Activated gamma-delta T cell treated with anti-CD3 and anti-CD28 coated beads, Interleukin-2, amount 50 U/mL, for 16 hours (primary cell): Measurements from ENCODE around the gene CCIN.
"Not testable (repeated sequence)": the region's sequence is repeated elsewhere in the genome, so short reads cannot be mapped to it uniquely, and the experiment has no call there.

ENCODE experiments used
- DNase-seq: peaks from one replicate; pipeline ENCODE4 v3.0.0-alpha.2; 2020; ENCODE audit warnings: low read depth

CCIN gene

DNA sequence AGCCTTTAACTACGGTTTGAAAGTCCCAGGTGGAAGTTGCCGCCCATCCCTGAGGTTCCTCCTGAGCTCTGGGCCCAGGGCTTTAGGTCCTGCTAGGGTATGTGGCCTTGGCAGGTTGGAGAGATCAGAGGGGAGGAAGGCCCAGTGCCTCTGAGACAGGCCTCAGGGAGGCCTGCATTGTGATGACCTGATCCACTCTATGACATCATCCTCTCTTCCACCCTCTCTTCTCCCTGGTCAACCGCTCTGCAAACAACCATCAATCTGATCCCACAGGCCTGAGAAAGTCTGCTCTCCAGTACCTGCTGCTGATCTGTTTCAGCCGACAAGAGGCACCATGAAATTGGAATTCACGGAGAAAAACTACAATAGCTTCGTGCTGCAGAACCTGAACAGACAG lies at the start of gene CCIN:
Gene CCIN, plus strand, starts transcription at position 223 of the 400 bp plus-strand sequence. Its CDS starts 115 bp downstream, at position 338.
- no peak for DNase-seq

DNA sequence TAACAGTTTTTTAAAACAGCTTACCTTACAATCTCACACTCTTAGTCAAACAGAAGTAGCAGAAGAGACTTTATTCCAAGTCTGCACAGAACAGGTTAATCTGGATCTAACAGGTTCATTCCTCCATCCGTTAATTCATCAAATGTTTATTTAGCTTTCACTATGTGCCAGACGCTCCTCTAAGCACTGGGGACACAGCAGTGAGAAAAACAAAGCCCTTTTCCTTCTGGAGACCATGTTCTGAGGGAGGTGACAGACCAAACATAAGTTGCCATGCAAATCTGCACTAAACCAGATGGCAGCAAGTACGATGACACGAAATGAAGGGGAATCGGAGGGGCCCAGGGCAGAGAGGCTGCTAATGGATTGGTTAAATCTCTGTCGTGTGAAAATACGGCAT lies 49.7 kb upstream of the CCIN start:
- DNase-seq = no peak

GRCh38 chr9:36120705-36121104 lies 48.5 kb upstream of the CCIN start:
- DNase-seq = no peak

DNA sequence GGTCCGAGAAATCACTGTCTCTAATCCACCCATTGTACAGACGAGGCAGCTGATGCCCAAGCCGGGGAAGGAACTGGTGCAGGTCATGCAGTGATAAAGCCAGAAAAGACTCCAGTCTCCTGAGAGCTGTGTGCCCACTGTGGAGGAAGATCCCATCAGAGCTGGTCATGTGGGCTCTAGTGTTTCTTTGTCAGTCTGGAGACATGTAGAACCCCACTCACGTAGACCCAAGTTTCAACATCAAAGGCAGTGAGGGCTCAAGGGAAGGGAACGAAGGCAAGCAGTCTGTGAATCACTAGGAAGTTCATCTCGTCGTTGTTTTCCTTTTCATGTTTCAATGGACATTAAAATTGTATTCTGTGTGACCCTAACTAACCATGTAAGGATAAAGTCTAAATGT lies 47.2 kb upstream of the CCIN start:
- no peak for DNase-seq

DNA sequence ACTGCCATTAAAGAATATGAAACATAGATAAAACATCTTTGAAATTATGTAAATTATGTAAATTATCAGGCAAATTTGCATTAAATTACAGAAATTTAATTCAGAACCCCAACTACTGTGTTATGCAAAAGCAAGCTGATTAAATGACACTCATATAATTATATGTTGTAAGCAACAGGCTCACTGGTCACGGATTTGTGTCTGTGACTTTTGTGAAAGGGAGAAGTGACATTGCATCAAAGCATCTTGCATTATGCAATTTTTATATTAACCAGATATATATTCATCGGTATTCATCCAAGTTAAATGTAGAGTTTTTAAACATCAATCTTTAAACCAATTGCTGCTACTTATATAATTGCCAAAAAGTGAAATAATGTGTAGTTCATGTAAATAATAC lies 45.7 kb upstream of the CCIN start:
- no peak for DNase-seq

DNA sequence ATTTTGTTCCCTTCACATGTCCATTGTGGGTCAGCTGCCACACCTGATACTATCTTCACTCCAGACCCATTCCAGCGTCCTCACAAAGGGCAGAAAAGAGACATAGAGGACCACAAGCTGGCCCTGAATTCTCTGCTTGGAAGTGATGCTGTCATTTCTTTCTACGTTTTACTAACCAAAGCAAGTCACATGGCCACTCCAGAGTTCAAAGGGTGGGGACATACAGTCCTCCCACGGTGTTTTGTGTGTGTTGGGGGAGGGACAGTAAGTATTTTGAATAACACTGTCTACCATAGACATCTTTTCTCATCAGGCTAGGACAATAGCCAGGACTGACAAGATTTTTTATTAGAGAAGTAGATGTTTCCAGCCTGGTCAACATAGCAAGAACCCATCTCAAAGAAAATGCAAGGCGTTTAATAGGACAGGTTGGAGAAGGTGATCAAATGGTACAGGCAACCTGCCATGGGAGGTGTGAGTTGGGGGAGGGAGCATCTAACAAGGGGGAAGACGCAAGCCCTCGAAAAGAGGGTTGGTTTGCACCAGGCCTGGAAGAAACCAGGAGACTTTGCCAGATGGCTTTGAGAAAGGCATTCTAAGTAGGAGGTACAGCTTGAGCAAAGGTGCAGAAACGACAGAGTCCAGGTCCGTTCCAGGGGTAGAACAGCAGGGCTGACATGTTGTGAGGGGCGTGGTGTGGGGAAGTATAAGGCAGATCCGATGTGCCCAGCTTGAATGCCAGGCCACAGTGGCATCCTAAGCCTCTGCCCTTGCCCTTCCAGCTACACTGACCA lies 43.9 kb upstream of the CCIN start:
- no peak for DNase-seq

DNA sequence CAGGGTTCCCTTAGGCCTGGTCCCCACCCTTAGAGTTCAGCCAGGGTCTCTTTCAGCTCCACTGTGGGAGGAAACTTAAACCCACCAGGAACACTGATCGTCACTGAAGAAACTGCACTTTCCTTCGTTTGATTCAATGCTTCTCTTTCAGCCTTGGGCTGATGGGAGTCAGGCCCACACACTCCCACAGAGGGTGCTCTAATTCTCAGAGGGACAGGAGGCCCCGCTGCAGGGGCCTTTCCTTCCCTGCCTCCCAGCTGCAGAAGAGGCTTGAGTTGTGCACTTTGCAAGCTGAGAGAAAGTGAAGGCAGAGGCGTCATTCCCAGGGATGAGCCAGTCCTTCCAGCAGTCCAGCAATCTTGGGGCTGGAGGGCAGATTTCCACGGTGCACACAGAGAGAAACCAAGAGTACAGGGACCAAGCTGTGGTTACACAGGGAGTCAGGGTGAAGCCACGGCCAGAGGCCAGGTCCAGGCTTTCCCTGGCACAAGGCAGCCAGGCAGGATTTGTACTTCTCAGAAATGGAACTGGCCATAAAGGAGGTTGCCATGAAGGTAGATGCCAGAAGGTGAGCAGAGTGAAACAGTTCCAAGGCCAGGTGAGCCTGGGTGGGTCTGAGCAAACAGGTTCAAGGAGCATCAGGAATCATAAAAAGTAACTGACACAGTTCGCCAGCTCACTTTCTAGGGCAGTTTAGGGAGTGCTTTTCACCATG lies 43.0 kb upstream of the CCIN start:
- DNase-seq = no peak

- no peak for DNase-seq
Measured at GRCh38 chr9:36127652-36128244, 41.4 kb upstream of the CCIN start.

DNA sequence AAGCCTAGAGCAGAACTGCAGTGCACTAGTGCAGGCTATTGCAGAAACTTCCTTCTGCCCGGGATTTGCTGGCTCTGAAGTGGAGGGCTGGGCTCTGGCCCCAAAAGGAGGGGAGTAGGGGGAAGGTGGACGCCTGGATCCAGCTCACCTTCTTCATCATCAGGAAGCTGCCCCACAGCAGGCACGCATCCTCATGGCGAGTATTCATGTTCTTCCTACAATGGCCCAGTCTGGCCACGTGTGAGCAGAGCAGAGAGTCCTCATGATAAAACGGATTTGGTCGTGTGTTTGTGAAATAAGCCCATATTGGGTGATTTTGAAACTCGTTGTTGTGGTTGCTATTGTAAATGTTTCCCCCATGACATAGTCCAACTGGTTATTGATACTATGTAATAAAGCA lies 40.8 kb upstream of the CCIN start:
- DNase-seq = no peak

- no peak for DNase-seq
Measured at GRCh38 chr9:36129139-36129538, 40.0 kb upstream of the CCIN start.

DNA sequence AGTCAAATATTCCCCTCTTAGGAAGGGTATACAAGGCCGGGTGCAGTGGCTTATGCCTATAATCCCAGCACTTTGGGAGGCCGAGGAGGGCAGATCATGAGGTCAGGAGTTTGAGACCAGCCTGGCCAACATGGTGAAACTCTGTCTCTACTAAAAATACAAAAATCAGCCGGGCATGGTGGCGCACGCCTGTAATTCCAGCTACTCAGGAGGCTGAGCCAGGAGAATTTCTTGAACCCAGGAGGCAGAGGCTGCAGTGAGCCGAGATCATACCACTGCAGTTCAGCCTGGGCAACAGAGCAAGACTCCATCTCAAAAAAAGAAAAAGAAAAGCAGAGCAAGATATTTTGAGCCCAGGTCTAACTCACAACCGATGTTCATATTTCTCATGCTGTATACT lies 37.5 kb upstream of the CCIN start:
- not testable (repeated sequence) for DNase-seq

DNA sequence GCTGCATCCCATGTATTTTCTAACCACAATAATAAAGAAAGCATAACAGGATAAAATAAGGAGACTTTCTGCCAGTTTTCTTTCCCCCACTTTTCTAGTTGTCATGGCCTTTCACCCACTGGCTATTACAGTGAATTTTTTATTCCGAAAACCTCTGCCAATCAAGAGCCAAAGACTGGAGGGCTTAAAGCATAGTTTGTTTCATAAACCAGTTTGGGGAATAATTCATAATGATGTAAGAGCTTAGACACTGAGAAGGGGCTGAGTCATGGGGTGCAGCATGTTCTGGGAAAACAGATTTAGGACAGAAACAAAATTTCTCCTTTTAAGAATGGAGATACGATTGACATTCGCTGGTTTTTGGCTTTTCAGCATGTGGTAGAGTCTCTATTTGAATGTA lies 37.1 kb upstream of the CCIN start:
- DNase-seq = no peak

DNA sequence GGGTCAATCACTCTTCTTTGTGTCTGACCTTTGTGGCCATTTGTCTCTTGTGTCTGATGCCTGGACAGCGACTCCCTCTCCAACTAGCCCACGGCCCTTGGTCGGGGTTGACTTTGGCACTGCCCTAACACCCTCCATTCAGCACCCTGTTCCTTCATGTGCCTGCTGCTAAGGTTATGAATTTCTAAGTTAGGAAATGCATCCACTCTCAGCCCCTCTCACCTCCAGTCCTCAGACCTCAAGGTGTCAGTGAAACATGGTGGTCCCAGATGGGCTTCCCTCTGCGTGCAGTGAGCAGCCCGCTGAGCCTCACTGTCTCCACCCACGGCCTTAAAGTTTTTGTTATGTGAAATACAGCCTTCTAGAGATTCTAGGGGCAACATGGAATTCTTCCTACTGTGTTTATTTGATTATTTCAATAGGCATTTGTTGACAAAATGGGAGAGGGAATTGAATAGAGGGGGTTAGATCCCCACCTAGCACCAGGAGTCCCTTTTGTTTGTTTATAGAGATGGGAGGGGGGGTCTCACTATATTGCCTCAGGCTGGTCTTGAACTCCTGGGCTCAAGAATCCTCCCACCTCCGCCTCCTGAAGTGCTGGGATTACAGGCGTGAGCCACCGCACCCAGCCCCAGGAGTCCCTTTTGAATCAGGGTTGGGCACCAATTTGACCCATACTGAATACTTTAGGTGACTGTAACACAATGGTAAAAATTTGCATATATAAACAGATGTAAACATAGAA lies 34.3 kb upstream of the CCIN start:
- DNase-seq = no peak

GRCh38 chr9:36135741-36136271 lies 33.4 kb upstream of the CCIN start:
- no peak for DNase-seq

GRCh38 chr9:36136272-36136893 lies 32.8 kb upstream of the CCIN start, which contains the start of gene GLIPR2:
TSS of gene GLIPR2 (plus strand) at chr9:36136733. CDS start at chr9:36136779, 46 bp downstream.
- peak; percentile 67 for DNase-seq

- no peak for DNase-seq
Measured at GRCh38 chr9:36136894-36137391, 32.2 kb upstream of the CCIN start.

GRCh38 chr9:36137392-36138004 lies 31.7 kb upstream of the CCIN start:
- DNase-seq = no peak

GRCh38 chr9:36138496-36138895 lies 30.7 kb upstream of the CCIN start:
- no peak for DNase-seq

- DNase-seq = no peak
Measured at GRCh38 chr9:36138901-36139300, 30.3 kb upstream of the CCIN start.

DNA sequence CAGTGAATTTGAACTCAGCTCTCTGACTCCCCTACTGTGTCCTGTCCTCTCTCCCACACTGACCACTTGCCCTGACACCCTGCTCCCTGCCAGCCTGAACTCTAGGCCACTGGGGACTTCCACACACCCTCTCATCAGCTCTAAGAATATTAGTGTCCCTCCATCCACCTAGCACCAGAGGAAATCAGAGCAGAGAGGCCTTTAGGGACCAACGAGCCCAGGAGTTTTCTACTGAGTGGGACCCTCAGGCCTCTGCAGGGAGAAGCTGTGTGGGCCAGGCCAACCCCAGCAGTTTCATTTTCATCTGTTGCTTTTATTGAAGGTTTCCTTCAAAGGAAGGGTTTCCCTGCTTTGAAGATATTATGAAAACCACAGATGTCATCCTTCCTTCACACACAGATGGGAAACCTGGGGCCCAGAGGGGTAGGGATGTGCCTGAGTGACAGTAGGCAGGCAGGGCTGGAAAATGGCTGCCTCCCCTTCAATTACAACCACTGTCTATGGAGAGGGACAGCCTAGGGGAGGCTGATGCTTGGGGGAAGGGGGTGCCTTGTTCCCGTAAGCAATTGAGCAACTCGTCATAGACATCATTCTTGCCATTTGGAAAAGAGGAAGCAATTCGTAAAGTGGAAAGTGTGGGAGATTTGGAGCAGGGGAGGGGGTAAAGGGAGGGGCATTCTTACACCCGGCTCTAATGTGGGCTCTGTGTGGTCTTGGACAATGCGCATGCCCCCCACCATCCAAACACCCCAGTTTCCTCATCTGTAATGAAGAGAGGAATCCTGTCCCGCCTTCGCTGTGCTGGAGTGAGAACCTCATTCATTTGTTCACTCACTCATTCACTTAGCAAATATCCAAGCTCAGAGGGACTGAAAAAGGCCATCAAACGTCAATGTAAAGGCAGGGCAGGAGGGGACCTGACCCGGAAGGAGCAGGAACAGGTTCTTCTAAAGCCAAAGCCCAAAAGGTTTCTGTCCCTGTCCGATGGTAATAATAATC lies 28.8 kb upstream of the CCIN start:
- DNase-seq = no peak
